A673 (cell line): Measurements from ENCODE around the gene GRIN2A. TPM values are rescaled to one million over a fixed set of nuclear protein-coding genes. Genes with fewer than 3 reads are reported as not detected.

Source experiments
- BruUV-seq: library from RNA; stranded (reverse); fragments of 400-500 nt; replicated peaks from 2 replicates; lab custom pipeline; 2021; lab: Mats Ljungman, UMichigan
- CTCF ChIA-PET: fragments of 300-600 bp; sonication (Branson Sonifier 250); formaldehyde crosslinking; loops from one replicate; lab custom pipeline; 2022; ENCODE audit warnings: antibody characterized with exemption; lab: Charles Lee
- POLR2A ChIA-PET: fragments of 300-600 bp; sonication (Branson Sonifier 250); formaldehyde crosslinking; loops from one replicate; lab custom pipeline; 2022; ENCODE audit warnings: antibody characterized with exemption; ENCODE audit not compliant: low non-redundant PET; lab: Charles Lee
- DNase-seq: peaks from one replicate; pipeline ENCODE4 v3.0.0-alpha.2; 2015; ENCODE audit warnings: low spot score
- H3K27ac ChIP-seq: fragments of 200-600 bp; sonication (generic); 2 replicates; pipeline ENCODE4 v1.5.1; 2016; ENCODE audit warnings: mixed run types, low read depth, mild to moderate bottlenecking, mixed read lengths, antibody characterized with exemption, low read length; ENCODE audit not compliant: poor library complexity, severe bottlenecking
- H3K27me3 ChIP-seq: fragments of 200-600 bp; sonication (generic); replicated peaks from 2 replicates; pipeline ENCODE4 v1.6.1; 2017; ENCODE audit warnings: mixed run types, low read depth, mild to moderate bottlenecking, mixed read lengths, antibody characterized with exemption, low read length; ENCODE audit not compliant: insufficient read depth, poor library complexity
- H3K36me3 ChIP-seq: fragments of 200-600 bp; sonication (generic); 2 replicates; pipeline ENCODE4 v1.6.1; 2016; ENCODE audit warnings: mixed run types, mild to moderate bottlenecking, mixed read lengths, antibody characterized with exemption, low read length; ENCODE audit not compliant: insufficient read depth, poor library complexity, severe bottlenecking
- H3K4me1 ChIP-seq: fragments of 200-600 bp; sonication (generic); 2 replicates; pipeline ENCODE4 v1.6.1; 2017; ENCODE audit warnings: mixed run types, mild to moderate bottlenecking, mixed read lengths, antibody characterized with exemption, low read length; ENCODE audit not compliant: insufficient read depth, poor library complexity, severe bottlenecking
- H3K4me3 ChIP-seq: fragments of 200-600 bp; sonication (generic); 2 replicates; pipeline ENCODE4 v1.5.1; 2016; ENCODE audit warnings: low read depth, mixed run types, mild to moderate bottlenecking, mixed read lengths, low read length; ENCODE audit not compliant: poor library complexity, severe bottlenecking
- H3K9me3 ChIP-seq: fragments of 200-600 bp; sonication (generic); 2 replicates; pipeline ENCODE4 v1.6.1; 2016; ENCODE audit warnings: mixed run types, low read depth, mild to moderate bottlenecking, mixed read lengths, antibody characterized with exemption, low read length; ENCODE audit not compliant: poor library complexity, severe bottlenecking
- CTCF ChIP-seq: fragments of 300-800, 200-600 bp; sonication (generic); conservative IDR thresholded peaks from 2 replicates; pipeline ENCODE4 v1.5.1; 2017; ENCODE audit warnings: low read depth, mild to moderate bottlenecking, antibody characterized with exemption, low read length, moderate library complexity, mixed read lengths
- EZH2 ChIP-seq: fragments of 200-600 bp; sonication (generic); IDR thresholded peaks from 2 replicates; pipeline ENCODE4 v1.6.1; 2017; ENCODE audit warnings: borderline replicate concordance, low read depth, mild to moderate bottlenecking, mixed read lengths, antibody characterized with exemption, low read length; ENCODE audit not compliant: poor library complexity, severe bottlenecking
- intact Hi-C: fragments of 100-400 bp; cut with micrococcal nuclease; formaldehyde crosslinking; loops from one replicate; pipeline ENCODE4 v1.10.0; 2022; ENCODE audit not compliant: unreplicated experiment
- total RNA-seq: library from RNA; stranded (reverse); gene quantifications from 2 replicates; pipeline ENCODE4 v1.2.3, GENCODE V29; 2021

The GRIN2A gene
- total RNA-seq, 1 experiment from 2014 or later: 1.2 TPM

DNA sequence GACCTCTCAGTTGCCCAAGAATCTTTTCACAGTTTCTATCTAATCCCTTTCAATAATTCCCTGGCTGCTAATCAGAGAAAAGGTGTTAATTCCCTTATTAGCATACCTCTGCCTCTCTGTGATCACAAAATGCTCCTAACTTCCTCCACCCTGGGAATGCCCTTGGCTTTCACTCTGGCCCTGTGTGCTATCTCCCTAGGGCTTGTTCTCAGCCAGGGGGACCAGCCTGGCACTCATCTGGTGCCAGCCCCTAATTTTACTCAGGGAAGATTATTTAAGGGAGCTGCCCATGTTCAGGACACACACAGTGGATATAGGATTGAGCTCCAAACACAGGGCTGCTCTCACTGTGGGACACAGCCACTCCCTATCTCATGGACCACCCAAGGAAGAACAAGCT lies 225.2 kb downstream of the GRIN2A start:
- no peaks in the 10 kb centered on the region for H3K36me3 ChIP-seq
- no peak for TF ChIP-seq EZH2
- TF ChIP-seq CTCF: no peak
- ChIA-PET CTCF (no interaction called here), POLR2A (no interaction called here)
- no peaks in the 10 kb centered on the region for H3K9me3 ChIP-seq
- H3K4me3 ChIP-seq: no peak overlapping the region
- DNase-seq: no peak
- no TSS peak for BruUV-seq
- H3K4me1 ChIP-seq: no peaks in the 10 kb centered on the region
- no peak overlapping the region for H3K27ac ChIP-seq
- intact Hi-C loops: no loop called here
- H3K27me3 ChIP-seq: peaks cover 10% of the 10 kb centered on the region

DNA sequence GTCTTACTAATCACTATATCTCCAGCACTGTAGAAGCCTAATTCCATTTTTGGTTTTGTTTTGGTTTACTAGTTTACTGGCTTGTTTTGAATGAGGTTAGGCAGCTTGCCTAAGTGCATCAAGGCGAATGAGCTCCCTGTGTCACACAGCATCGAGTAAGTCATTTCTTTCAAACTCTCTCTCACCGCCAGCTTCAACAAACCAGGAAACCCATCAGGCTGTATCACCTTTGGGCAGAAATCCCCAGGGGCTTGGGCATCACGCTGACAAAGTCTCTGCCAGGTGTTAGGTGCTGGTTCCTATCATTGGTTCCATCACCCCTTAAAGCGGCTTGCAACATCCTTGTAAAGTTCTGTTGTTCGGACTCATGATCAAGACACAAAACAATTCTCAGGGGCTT lies 226.6 kb downstream of the GRIN2A start:
- H3K4me3 ChIP-seq: no peak overlapping the region
- H3K27me3 ChIP-seq: peaks cover 10% of the 10 kb centered on the region
- DNase-seq: no peak
- no peak overlapping the region for H3K27ac ChIP-seq
- intact Hi-C loops: no loop called here
- POLR2A ChIA-PET: no interaction called here
- H3K36me3 ChIP-seq: no peaks in the 10 kb centered on the region
- no peak for TF ChIP-seq EZH2
- no peak for TF ChIP-seq CTCF
- CTCF ChIA-PET: no interaction called here
- H3K4me1 ChIP-seq: no peaks in the 10 kb centered on the region
- H3K9me3 ChIP-seq: no peaks in the 10 kb centered on the region
- no TSS peak for BruUV-seq

- H3K27ac ChIP-seq: no peak overlapping the region
- BruUV-seq: no TSS peak
- no peaks in the 10 kb centered on the region for H3K4me1 ChIP-seq
- DNase-seq: no peak
- intact Hi-C loops: no loop called here
- no peaks in the 10 kb centered on the region for H3K36me3 ChIP-seq
- peaks cover 10% of the 10 kb centered on the region for H3K27me3 ChIP-seq
- H3K4me3 ChIP-seq: no peak overlapping the region
- ChIA-PET POLR2A (no interaction called here), CTCF (no interaction called here)
- H3K9me3 ChIP-seq: no peaks in the 10 kb centered on the region
- no peak for TF ChIP-seq EZH2
- no peak for TF ChIP-seq CTCF
These were observed 228.2 kb downstream of the GRIN2A start for GRCh38 chr16:9953908-9954570.
